ENCODE measurements around the gene SERPINE1.

DNA sequence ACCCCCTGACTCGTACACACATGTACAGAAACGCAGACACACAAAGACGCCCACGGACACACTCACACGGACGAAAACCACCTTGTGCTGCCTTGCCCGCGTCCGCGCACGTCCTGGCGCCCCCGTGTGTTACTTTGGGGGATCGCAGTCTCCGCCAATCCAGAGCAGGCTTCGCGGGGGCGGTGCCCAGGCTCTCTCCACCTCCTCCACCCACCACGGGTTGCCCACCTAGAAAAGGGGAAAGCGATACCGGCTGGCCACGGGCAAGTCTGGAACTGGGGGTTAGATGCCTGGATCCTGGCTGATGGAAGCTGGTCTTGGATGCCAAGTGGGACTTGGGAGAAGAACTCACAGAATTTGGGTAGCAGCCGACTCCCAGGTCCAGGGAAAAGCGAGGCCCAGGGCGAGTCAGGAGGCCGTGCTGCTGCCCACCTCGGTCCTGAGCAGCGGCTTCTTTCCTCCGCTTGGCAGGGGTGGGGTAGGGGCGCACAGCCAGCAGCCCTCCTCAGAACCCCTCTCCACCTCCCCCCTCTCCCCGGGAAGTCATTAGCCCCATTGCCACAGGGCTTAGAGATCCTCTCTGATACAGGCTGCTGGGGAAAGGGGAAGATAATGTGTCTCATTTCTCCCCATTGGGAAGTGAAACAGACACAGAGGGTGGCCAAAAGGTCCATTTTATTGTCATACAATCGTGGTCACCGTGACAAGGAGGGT is 43.1 kb downstream of the SERPINE1 start:
- TF ChIP-seq, protein P1, sequence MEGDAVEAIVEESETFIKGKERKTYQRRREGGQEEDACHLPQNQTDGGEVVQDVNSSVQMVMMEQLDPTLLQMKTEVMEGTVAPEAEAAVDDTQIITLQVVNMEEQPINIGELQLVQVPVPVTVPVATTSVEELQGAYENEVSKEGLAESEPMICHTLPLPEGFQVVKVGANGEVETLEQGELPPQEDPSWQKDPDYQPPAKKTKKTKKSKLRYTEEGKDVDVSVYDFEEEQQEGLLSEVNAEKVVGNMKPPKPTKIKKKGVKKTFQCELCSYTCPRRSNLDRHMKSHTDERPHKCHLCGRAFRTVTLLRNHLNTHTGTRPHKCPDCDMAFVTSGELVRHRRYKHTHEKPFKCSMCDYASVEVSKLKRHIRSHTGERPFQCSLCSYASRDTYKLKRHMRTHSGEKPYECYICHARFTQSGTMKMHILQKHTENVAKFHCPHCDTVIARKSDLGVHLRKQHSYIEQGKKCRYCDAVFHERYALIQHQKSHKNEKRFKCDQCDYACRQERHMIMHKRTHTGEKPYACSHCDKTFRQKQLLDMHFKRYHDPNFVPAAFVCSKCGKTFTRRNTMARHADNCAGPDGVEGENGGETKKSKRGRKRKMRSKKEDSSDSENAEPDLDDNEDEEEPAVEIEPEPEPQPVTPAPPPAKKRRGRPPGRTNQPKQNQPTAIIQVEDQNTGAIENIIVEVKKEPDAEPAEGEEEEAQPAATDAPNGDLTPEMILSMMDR (IDR thresholded peaks at IDR 0.05): peak; percentile 65 to 89 (median 78)
- TF ChIP-seq POLR2A (IDR thresholded peaks at IDR 0.05): no peak

Measured in Peyer's patch (tissue), 4 donors.